HEK293T (cell line): ENCODE results near the gene HOXC4.

Source experiments
- ARNT ChIP-seq: fragments of 450-650 bp; IDR thresholded peaks from 2 replicates; pipeline ENCODE4 v1.6.1; 2017; ENCODE audit warnings: mild to moderate bottlenecking
- BHLHE40 ChIP-seq: fragments of 450-650 bp; IDR thresholded peaks from 2 replicates; pipeline ENCODE4 v1.6.1; 2016; ENCODE audit warnings: mild to moderate bottlenecking, moderate library complexity, borderline replicate concordance
- ELF4 ChIP-seq: fragments of 450-650 bp; IDR thresholded peaks from 2 replicates; pipeline ENCODE4 v1.6.1; 2017; ENCODE audit warnings: antibody characterized with exemption
- FOXM1 ChIP-seq: fragments of 450-650 bp; IDR thresholded peaks from 2 replicates; pipeline ENCODE4 v1.6.1; 2017; ENCODE audit warnings: mild to moderate bottlenecking, borderline replicate concordance
- LEF1 ChIP-seq: fragments of 450-650 bp; IDR thresholded peaks from 2 replicates; pipeline ENCODE4 v1.6.1; 2017; ENCODE audit warnings: mild to moderate bottlenecking, borderline replicate concordance
- NFRKB ChIP-seq: fragments of 450-650 bp; IDR thresholded peaks from 2 replicates; pipeline ENCODE4 v1.6.1; 2016; ENCODE audit warnings: mild to moderate bottlenecking, moderate library complexity
- SUZ12 ChIP-seq: fragments of 450-650 bp; IDR thresholded peaks from 2 replicates; pipeline ENCODE4 v1.6.1; 2016; ENCODE audit warnings: mild to moderate bottlenecking

- TF ChIP-seq ARNT (no peak), FOXM1 (no peak), LEF1 (no peak), SUZ12 (no peak), NFRKB (no peak), BHLHE40 (no peak), ELF4 (no peak)
These were observed 42.5 kb upstream of the HOXC4 start for GRCh38 chr12:54010972-54011664.
